ENCODE data around the gene GNG3. TPM values are rescaled to one million over a fixed set of nuclear protein-coding genes. Genes with fewer than 3 reads are reported as not detected.
A peak's percentile ranks its signal among the peaks of the same experiment; 100 is the strongest.

GNG3 gene
- not detected for total RNA-seq
- polyA plus RNA-seq = 0.36 TPM

DNA sequence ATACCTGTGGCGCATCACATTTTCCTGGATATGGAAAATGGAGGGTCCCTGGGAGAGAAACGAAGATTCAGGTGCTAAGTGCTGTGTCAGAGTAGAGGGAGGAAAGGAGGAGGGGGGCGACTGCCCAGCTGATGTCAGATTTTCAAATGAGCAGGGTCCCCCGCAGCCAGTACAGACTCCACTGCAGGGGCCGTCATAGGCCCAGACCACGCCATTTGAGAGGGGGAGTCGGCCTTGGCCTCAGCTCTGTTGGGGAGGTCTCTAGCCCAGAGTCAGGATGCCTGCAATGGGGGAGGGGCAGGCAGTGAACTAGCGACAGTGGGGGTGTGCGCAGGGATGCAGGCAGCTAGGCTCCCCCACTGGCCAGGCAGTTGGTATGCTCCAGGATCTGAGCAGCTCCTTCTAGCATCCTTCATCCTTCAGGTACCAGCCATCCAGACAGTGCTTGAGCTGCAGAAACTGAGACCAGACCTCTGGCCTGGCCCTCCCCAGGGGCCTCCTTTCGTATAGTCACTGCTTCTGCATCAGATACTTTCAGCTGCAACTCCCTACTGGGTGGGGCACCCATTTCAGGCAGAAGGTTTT lies at the start of gene GNG3, which contains the start of gene BSCL2:
TSS of gene GNG3 (plus strand) at position 400 of the 585 bp plus-strand sequence. CDS start 620 bp downstream, outside the sequence.
TSS of gene BSCL2 (minus strand) at position 148 of the 585 bp plus-strand sequence. CDS start 229 bp downstream, outside the sequence.
- peak within 1 kb of the TSS; percentile 88 for H3K27ac ChIP-seq (ENCODE audit: low read depth, low read length)
- POLR2A ChIA-PET = interaction anchor here (0.6 to 4.9 kb wide), 9 partner anchors 19 to 117 kb away, joined by 3 to 42 read pairs (median 7); partner anchors contain the start of genes C11orf98, CSKMT, GANAB and HNRNPUL2
- H3K9me3 ChIP-seq (ENCODE audit: low read length) = no peaks in the 10 kb centered on the region
- H3K4me1 Mint-ChIP-seq = peaks cover 39 to 53% (median 45%) of the 10 kb centered on the region in 3 donors
- no peaks in the 10 kb centered on the region for H3K27me3 Mint-ChIP-seq
- H3K36me3 Mint-ChIP-seq = peaks cover 3 to 28% (median 5%) of the 10 kb centered on the region in 3 donors
- H3K4me1 ChIP-seq (ENCODE audit: insufficient read depth, low read length) = peaks cover 48% of the 10 kb centered on the region
- H3K27me3 ChIP-seq (ENCODE audit: insufficient read depth, low read length, poor library complexity, severe bottlenecking) = no peaks in the 10 kb centered on the region
- H3K4me3 ChIP-seq (ENCODE audit: low read length) = peak within 1 kb of the TSS; percentile 91
- peak within 1 kb of the TSS; percentile 95 to 99 (median 98) for H3K27ac Mint-ChIP-seq
- CTCF ChIA-PET = interaction anchor here (0.8 to 5.3 kb wide), 7 partner anchors 13 to 283 kb away, joined by 3 to 33 read pairs (median 4); partner anchors contain the start of gene TMEM179B
- no peak for DNase-seq
- H3K9me3 Mint-ChIP-seq = no peaks in the 10 kb centered on the region
- H3K4me3 Mint-ChIP-seq = peak within 1 kb of the TSS; percentile 90 to 100 (median 93)
- peaks cover 9% of the 10 kb centered on the region for H3K36me3 ChIP-seq (ENCODE audit: insufficient read depth, low read length)

DNA sequence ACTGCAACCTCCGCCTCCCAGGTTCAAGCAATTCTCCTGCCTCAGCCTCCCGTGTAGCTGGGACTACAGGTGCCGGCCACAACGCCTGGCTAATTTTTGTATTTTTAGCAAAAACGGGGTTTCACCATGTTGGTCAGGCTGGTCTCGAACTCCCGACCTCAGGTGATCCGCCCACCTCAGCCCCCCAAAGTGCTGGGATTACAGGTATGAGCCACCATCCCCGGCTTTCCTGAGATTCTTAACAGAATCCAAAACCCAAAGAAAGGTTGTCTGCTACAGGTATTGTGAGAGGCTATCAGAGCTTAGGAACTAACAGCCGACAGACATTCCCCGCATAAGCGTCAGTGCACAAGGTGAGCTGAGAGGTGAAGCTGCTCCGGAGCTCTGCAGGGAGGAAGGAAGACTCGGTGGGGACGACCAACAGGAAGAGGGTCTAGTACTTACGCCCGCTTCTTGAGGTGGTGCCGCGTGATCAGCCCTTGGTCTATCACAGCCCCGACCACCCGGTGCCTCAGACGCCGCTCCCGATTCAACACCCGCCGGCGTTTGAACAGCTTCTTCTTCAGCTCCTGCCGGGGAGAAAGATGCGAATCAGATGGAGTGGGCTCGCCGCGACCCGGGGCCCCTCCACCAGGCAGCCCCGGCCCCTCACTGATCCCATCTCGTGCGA lies 42.9 kb upstream of the GNG3 start:
- H3K36me3 Mint-ChIP-seq = peaks cover 0 to 48% (median 4%) of the 10 kb centered on the region in 3 donors
- H3K9me3 Mint-ChIP-seq = no peaks in the 10 kb centered on the region
- H3K4me3 ChIP-seq (ENCODE audit: low read length) = peak overlapping the region; percentile 98
- H3K4me1 ChIP-seq (ENCODE audit: insufficient read depth, low read length) = peaks cover 21% of the 10 kb centered on the region
- peaks cover 0 to 4% of the 10 kb centered on the region in 2 donors for H3K27me3 Mint-ChIP-seq
- no peaks in the 10 kb centered on the region for H3K27me3 ChIP-seq (ENCODE audit: insufficient read depth, low read length, poor library complexity, severe bottlenecking)
- peak overlapping the region; percentile 94 to 99 (median 96) for H3K27ac Mint-ChIP-seq
- ChIA-PET CTCF (interaction anchor here (0.7 to 3.4 kb wide), 27 partner anchors 10 to 281 kb away, joined by 3 to 44 read pairs (median 4); partner anchors contain the start of genes EEF1G, EML3, GANAB and INTS5), POLR2A (interaction anchor here (0.5 to 4.6 kb wide), 35 partner anchors 9 to 217 kb away, joined by 3 to 71 read pairs (median 7); partner anchors contain the start of genes B3GAT3, BSCL2, EEF1G and GANAB)
- H3K4me3 Mint-ChIP-seq = peak overlapping the region; percentile 96 to 100 (median 97)
- peaks cover 18% of the 10 kb centered on the region for H3K36me3 ChIP-seq (ENCODE audit: insufficient read depth, low read length)
- H3K4me1 Mint-ChIP-seq = peaks cover 28 to 47% (median 30%) of the 10 kb centered on the region in 3 donors
- H3K9me3 ChIP-seq (ENCODE audit: low read length) = no peaks in the 10 kb centered on the region
- peak in 3 of 5 donors; percentile 41 to 74 (median 47) for DNase-seq
- peak overlapping the region; percentile 89 for H3K27ac ChIP-seq (ENCODE audit: low read depth, low read length)

DNA sequence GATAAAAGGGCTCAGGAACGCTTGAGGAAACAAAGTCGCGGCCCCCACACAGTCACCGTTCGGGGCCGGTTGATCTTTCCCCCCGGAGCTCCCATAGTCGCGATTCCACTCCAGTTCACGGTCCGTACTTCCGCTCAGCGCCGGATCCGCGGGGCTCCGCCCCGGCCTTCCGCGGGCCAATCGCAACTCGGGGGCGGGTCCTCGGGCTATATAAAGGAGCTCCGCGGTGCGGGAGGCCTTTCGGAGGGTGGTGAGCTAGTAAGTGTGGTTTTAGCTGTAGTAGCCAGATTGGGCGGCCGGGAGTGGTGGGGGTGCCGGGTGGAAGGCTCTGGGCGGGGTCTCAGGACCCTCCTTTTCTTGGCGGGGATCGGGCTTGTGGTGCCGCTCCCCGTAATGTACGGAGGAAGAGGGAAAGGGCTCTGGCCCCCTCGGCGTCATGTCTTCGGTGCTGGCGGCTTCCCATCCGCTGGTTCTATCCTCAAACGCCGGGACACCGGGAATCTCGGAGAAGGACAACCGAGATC lies 42.3 kb upstream of the GNG3 start, which contains the start of the genes C11orf98 and CSKMT:
TSS of gene C11orf98 (minus strand) at position 136 of the 524 bp plus-strand sequence. CDS start at position 95, 41 bp downstream.
TSS of gene CSKMT (plus strand) at position 238 of the 524 bp plus-strand sequence. CDS start 568 bp downstream, outside the sequence.
- no peaks in the 10 kb centered on the region for H3K27me3 ChIP-seq (ENCODE audit: insufficient read depth, low read length, poor library complexity, severe bottlenecking)
- H3K9me3 Mint-ChIP-seq = no peaks in the 10 kb centered on the region
- no peaks in the 10 kb centered on the region for H3K9me3 ChIP-seq (ENCODE audit: low read length)
- H3K27ac ChIP-seq (ENCODE audit: low read depth, low read length) = peak within 1 kb of the TSS; percentile 89
- peaks cover 33 to 53% (median 33%) of the 10 kb centered on the region in 3 donors for H3K4me1 Mint-ChIP-seq
- peak; percentile 89 to 97 (median 94) for DNase-seq
- peaks cover 18% of the 10 kb centered on the region for H3K36me3 ChIP-seq (ENCODE audit: insufficient read depth, low read length)
- peak within 1 kb of the TSS; percentile 98 for H3K4me3 ChIP-seq (ENCODE audit: low read length)
- H3K27ac Mint-ChIP-seq = peak within 1 kb of the TSS; percentile 94 to 99 (median 96)
- ChIA-PET POLR2A (interaction anchor here (0.5 to 4.6 kb wide), 39 partner anchors 8 to 255 kb away, joined by 3 to 71 read pairs (median 6); partner anchors contain the start of genes B3GAT3, BSCL2, EEF1G and GANAB), CTCF (interaction anchor here (0.7 to 3.4 kb wide), 27 partner anchors 11 to 282 kb away, joined by 3 to 44 read pairs (median 4); partner anchors contain the start of genes EEF1G, EML3, GANAB and INTS5)
- peaks cover 0 to 49% (median 4%) of the 10 kb centered on the region in 3 donors for H3K36me3 Mint-ChIP-seq
- peak within 1 kb of the TSS; percentile 96 to 100 (median 97) for H3K4me3 Mint-ChIP-seq
- peaks cover 0 to 4% of the 10 kb centered on the region in 2 donors for H3K27me3 Mint-ChIP-seq
- peaks cover 24% of the 10 kb centered on the region for H3K4me1 ChIP-seq (ENCODE audit: insufficient read depth, low read length)

DNA sequence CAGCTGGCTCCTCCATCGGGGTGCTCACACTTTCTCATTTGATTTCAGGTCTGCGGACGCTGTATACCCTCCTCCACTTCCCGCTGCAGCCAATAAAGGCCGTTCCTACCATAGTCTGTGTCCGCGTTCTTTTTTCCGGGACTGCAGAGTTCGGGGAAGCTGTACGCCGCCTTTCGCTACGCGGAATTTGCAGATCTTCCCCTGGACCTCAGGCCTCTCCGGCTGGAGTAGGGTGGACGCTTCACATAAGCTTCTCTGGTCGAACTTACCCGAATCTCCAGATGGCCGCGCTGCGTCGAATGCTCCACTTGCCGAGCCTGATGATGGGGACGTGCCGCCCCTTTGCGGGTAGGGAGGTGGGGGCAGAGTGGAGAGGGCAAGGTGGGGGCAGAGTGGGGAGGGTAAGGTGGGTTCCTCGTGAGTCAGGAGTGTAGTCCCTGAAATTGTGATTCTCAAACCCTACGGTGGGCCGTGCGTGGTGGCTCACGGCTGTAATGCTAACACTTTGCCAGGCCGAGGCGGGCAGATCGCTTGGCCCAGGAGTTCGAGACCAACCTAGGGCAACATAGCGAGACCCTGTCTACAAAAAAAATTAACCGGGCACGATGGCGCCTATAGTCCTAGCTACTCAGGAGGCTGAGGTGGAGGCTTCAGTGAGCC lies 41.7 kb upstream of the GNG3 start:
- H3K4me1 ChIP-seq (ENCODE audit: insufficient read depth, low read length) = peaks cover 29% of the 10 kb centered on the region
- H3K4me3 ChIP-seq (ENCODE audit: low read length) = peak overlapping the region; percentile 98
- H3K4me1 Mint-ChIP-seq = peaks cover 37 to 58% (median 37%) of the 10 kb centered on the region in 3 donors
- peak; percentile 53 to 84 (median 57) for DNase-seq
- no peaks in the 10 kb centered on the region for H3K9me3 ChIP-seq (ENCODE audit: low read length)
- H3K27ac ChIP-seq (ENCODE audit: low read depth, low read length) = peak overlapping the region; percentile 89
- peaks cover 0 to 49% (median 4%) of the 10 kb centered on the region in 3 donors for H3K36me3 Mint-ChIP-seq
- no peaks in the 10 kb centered on the region for H3K27me3 ChIP-seq (ENCODE audit: insufficient read depth, low read length, poor library complexity, severe bottlenecking)
- CTCF ChIA-PET = interaction anchor here (0.7 to 3.4 kb wide), 22 partner anchors 10 to 282 kb away, joined by 3 to 44 read pairs (median 4); partner anchors contain the start of genes EEF1G, EML3, GANAB and INTS5
- H3K9me3 Mint-ChIP-seq = no peaks in the 10 kb centered on the region
- peak overlapping the region; percentile 94 to 99 (median 96) for H3K27ac Mint-ChIP-seq
- peaks cover 0 to 4% of the 10 kb centered on the region in 2 donors for H3K27me3 Mint-ChIP-seq
- H3K36me3 ChIP-seq (ENCODE audit: insufficient read depth, low read length) = peaks cover 18% of the 10 kb centered on the region
- POLR2A ChIA-PET = interaction anchor here (0.5 to 4.6 kb wide), 34 partner anchors 8 to 256 kb away, joined by 3 to 71 read pairs (median 7); partner anchors contain the start of genes B3GAT3, BSCL2, EEF1G and GANAB
- peak overlapping the region; percentile 96 to 100 (median 97) for H3K4me3 Mint-ChIP-seq

DNA sequence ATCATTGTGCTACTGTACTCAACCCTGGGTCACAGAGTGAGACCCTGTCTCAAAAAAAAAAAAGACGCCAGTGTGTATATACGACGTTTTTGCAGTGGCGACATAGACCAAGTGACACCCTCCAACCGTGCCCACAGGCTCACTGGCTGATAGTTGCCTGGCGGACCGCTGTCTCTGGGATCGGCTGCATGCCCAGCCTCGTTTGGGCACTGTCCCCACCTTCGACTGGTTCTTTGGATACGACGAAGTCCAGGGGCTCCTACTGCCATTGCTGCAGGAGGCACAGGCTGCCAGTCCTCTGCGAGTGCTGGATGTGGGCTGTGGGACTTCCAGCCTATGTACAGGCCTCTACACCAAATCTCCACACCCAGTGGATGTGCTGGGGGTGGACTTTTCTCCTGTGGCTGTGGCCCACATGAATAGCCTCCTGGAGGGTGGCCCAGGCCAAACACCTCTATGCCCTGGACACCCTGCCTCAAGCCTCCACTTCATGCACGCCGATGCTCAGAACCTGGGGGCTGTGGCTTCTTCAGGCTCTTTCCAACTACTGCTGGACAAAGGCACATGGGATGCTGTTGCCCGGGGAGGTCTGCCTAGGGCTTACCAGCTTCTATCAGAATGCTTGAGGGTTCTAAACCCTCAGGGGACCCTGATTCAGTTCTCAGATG lies 41.1 kb upstream of the GNG3 start:
- H3K27ac Mint-ChIP-seq = peak overlapping the region; percentile 80 to 99 (median 94)
- H3K4me1 Mint-ChIP-seq = peaks cover 44 to 64% (median 44%) of the 10 kb centered on the region in 3 donors
- no peaks in the 10 kb centered on the region for H3K9me3 Mint-ChIP-seq
- Histone ChIP-seq H3K27ac (ENCODE audit: low read depth, low read length) (peak overlapping the region; percentile 89), H3K9me3 (ENCODE audit: low read length) (no peaks in the 10 kb centered on the region), H3K4me1 (ENCODE audit: insufficient read depth, low read length) (peaks cover 34% of the 10 kb centered on the region), H3K36me3 (ENCODE audit: insufficient read depth, low read length) (peaks cover 18% of the 10 kb centered on the region), H3K27me3 (ENCODE audit: insufficient read depth, low read length, poor library complexity, severe bottlenecking) (no peaks in the 10 kb centered on the region), H3K4me3 (ENCODE audit: low read length) (peak overlapping the region; percentile 98)
- H3K36me3 Mint-ChIP-seq = peaks cover 0 to 51% (median 4%) of the 10 kb centered on the region in 3 donors
- peaks cover 0 to 4% of the 10 kb centered on the region in 2 donors for H3K27me3 Mint-ChIP-seq
- no peak for DNase-seq
- CTCF ChIA-PET = interaction anchor here (1.0 to 3.4 kb wide), 8 partner anchors 10 to 242 kb away, joined by 4 to 44 read pairs (median 9); partner anchors contain the start of genes EML3, TMEM179B and TUT1
- POLR2A ChIA-PET = interaction anchor here (0.5 to 4.6 kb wide), 17 partner anchors 7 to 215 kb away, joined by 3 to 71 read pairs (median 12); partner anchors contain the start of genes B3GAT3, BSCL2, GANAB and GNG3
- peak overlapping the region; percentile 96 to 100 (median 97) for H3K4me3 Mint-ChIP-seq

DNA sequence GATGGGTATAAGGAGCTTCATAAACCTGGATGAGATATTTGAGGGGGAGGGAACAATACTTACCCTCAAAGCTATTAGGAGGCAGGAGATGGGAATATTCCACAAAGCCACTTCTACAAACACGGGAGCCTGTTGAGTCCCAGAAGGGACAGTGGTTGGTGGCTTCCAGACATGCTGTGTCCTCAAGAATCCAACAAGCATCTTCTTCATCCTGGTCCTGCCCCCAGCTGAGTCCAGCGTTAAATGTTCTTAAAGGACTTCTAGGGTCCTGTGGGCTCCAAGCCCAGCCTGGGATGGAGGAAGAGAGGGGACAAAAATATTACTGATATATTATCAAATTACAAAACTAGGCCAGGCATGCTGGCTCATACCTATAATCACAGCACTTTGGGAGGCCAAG lies 40.0 kb upstream of the GNG3 start:
- Histone ChIP-seq H3K4me1 (ENCODE audit: insufficient read depth, low read length) (peaks cover 38% of the 10 kb centered on the region), H3K27me3 (ENCODE audit: insufficient read depth, low read length, poor library complexity, severe bottlenecking) (no peaks in the 10 kb centered on the region), H3K9me3 (ENCODE audit: low read length) (no peaks in the 10 kb centered on the region), H3K36me3 (ENCODE audit: insufficient read depth, low read length) (peaks cover 18% of the 10 kb centered on the region), H3K27ac (ENCODE audit: low read depth, low read length) (no peak overlapping the region), H3K4me3 (ENCODE audit: low read length) (peak overlapping the region; percentile 98)
- H3K27ac Mint-ChIP-seq = peak overlapping the region in 4 of 8 donors; percentile 71 to 99 (median 82)
- H3K4me1 Mint-ChIP-seq = peaks cover 50 to 74% (median 53%) of the 10 kb centered on the region in 3 donors
- POLR2A ChIA-PET = interaction anchor here (0.7 to 4.6 kb wide), 5 partner anchors 15 to 76 kb away, joined by 3 to 52 read pairs (median 9); partner anchors contain the start of genes GANAB, INTS5, MTA2 and TUT1
- DNase-seq = no peak
- no peaks in the 10 kb centered on the region for H3K9me3 Mint-ChIP-seq
- CTCF ChIA-PET = interaction anchor here (1.0 to 1.9 kb wide), 6 partner anchors 9 to 243 kb away, joined by 3 to 7 read pairs (median 4); partner anchors contain the start of genes B3GAT3, INTS5, TMEM179B and TUT1
- H3K36me3 Mint-ChIP-seq = peaks cover 0 to 54% (median 4%) of the 10 kb centered on the region in 3 donors
- H3K4me3 Mint-ChIP-seq = peak overlapping the region; percentile 17 to 100 (median 96)
- peaks cover 0 to 4% of the 10 kb centered on the region in 2 donors for H3K27me3 Mint-ChIP-seq

Measured in CD8-positive, alpha-beta memory T cell (primary cell).